ENCODE measurements around the gene TENM3.

DNA sequence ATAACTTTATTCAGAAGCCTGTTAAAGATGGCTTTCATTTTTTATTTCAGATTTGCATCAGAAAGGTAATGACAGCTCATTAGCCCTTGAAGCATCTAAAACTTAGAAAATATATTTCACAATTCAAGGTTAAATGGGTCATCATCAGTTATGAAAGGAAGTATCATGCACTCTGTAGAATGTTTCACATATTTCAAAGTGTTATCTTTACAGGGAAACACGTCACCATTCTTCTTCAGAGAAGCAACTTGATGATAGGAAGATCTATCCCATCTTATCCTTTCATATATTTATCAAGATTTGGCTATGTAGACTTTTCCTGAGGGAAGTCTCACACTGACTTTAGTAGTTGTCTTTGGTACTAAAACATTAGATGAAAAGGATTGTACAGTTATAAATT is 277.8 kb downstream of the TENM3 start:
- TF ChIP-seq, protein P1, sequence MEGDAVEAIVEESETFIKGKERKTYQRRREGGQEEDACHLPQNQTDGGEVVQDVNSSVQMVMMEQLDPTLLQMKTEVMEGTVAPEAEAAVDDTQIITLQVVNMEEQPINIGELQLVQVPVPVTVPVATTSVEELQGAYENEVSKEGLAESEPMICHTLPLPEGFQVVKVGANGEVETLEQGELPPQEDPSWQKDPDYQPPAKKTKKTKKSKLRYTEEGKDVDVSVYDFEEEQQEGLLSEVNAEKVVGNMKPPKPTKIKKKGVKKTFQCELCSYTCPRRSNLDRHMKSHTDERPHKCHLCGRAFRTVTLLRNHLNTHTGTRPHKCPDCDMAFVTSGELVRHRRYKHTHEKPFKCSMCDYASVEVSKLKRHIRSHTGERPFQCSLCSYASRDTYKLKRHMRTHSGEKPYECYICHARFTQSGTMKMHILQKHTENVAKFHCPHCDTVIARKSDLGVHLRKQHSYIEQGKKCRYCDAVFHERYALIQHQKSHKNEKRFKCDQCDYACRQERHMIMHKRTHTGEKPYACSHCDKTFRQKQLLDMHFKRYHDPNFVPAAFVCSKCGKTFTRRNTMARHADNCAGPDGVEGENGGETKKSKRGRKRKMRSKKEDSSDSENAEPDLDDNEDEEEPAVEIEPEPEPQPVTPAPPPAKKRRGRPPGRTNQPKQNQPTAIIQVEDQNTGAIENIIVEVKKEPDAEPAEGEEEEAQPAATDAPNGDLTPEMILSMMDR (conservative IDR thresholded peaks at IDR 0.05): no peak
- no peak for TF ChIP-seq EZH2 (IDR thresholded peaks at IDR 0.05; ENCODE audit: low read depth)
